ENCODE results near the gene PNPLA8. TPM values are rescaled to one million over a fixed set of nuclear protein-coding genes. Genes with fewer than 3 reads are reported as not detected.
"Not testable (repeated sequence)": the region's sequence is repeated elsewhere in the genome, so short reads cannot be mapped to it uniquely, and the experiment has no call there.

PNPLA8 gene
- total RNA-seq, 1 donor from 2014 or later, result 23.1 TPM

- Mint-ChIP-seq H3K27me3 (ENCODE audit: low read depth, unreplicated experiment) (no peaks in the 10 kb centered on the region), H3K4me1 (ENCODE audit: low read depth, unreplicated experiment) (no peaks in the 10 kb centered on the region), H3K36me3 (ENCODE audit: low read depth, unreplicated experiment) (no peaks in the 10 kb centered on the region), H3K9me3 (ENCODE audit: unreplicated experiment) (no peaks in the 10 kb centered on the region), H3K27ac (ENCODE audit: unreplicated experiment) (no peak overlapping the region), H3K4me3 (ENCODE audit: unreplicated experiment) (no peak overlapping the region)
- Histone ChIP-seq H3K27me3 (ENCODE audit: insufficient read depth, low read length) (no peaks in the 10 kb centered on the region), H3K79me2 (ENCODE audit: insufficient read depth, low read length) (no peaks in the 10 kb centered on the region), H3K27ac (ENCODE audit: low read depth, low read length) (no peak overlapping the region), H3K4me1 (ENCODE audit: insufficient read depth, low read length) (no peaks in the 10 kb centered on the region), H3K4me2 (ENCODE audit: low read length) (no peak overlapping the region), H3K9ac (ENCODE audit: low read length) (no peak overlapping the region), H2AFZ (ENCODE audit: low read depth, low read length) (no peak overlapping the region), H3K9me3 (ENCODE audit: insufficient read depth, low read depth, low read length) (no peaks in the 10 kb centered on the region), H4K20me1 (ENCODE audit: insufficient read depth, low read length) (no peaks in the 10 kb centered on the region), H3K4me3 (ENCODE audit: insufficient read depth, low read depth, low read length) (no peak overlapping the region), H3K36me3 (ENCODE audit: insufficient read depth, low read length) (no peaks in the 10 kb centered on the region)
- FAIRE-seq (no peak), DNase-seq (ENCODE audit: low read depth) (no peak)
- no peak for TF ChIP-seq EZH2 (IDR thresholded peaks at IDR 0.05; ENCODE audit: insufficient read depth, low read length)
- TF ChIP-seq, protein P1, sequence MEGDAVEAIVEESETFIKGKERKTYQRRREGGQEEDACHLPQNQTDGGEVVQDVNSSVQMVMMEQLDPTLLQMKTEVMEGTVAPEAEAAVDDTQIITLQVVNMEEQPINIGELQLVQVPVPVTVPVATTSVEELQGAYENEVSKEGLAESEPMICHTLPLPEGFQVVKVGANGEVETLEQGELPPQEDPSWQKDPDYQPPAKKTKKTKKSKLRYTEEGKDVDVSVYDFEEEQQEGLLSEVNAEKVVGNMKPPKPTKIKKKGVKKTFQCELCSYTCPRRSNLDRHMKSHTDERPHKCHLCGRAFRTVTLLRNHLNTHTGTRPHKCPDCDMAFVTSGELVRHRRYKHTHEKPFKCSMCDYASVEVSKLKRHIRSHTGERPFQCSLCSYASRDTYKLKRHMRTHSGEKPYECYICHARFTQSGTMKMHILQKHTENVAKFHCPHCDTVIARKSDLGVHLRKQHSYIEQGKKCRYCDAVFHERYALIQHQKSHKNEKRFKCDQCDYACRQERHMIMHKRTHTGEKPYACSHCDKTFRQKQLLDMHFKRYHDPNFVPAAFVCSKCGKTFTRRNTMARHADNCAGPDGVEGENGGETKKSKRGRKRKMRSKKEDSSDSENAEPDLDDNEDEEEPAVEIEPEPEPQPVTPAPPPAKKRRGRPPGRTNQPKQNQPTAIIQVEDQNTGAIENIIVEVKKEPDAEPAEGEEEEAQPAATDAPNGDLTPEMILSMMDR (IDR thresholded peaks at IDR 0.05; ENCODE audit: insufficient read depth, low read depth, low read length), result no peak
Observed at GRCh38 chr7:108468246-108468645, 57.7 kb downstream of the PNPLA8 start.

- no peaks in the 10 kb centered on the region for H3K4me1 Mint-ChIP-seq (ENCODE audit: low read depth, unreplicated experiment)
- Histone ChIP-seq H3K27ac (ENCODE audit: low read depth, low read length) (no peak overlapping the region), H3K9ac (ENCODE audit: low read length) (no peak overlapping the region), H3K4me2 (ENCODE audit: low read length) (no peak overlapping the region), H3K27me3 (ENCODE audit: insufficient read depth, low read length) (no peaks in the 10 kb centered on the region), H3K4me3 (ENCODE audit: insufficient read depth, low read depth, low read length) (no peak overlapping the region), H2AFZ (ENCODE audit: low read depth, low read length) (no peak overlapping the region), H3K36me3 (ENCODE audit: insufficient read depth, low read length) (no peaks in the 10 kb centered on the region), H3K9me3 (ENCODE audit: insufficient read depth, low read depth, low read length) (no peaks in the 10 kb centered on the region), H3K4me1 (ENCODE audit: insufficient read depth, low read length) (no peaks in the 10 kb centered on the region), H3K79me2 (ENCODE audit: insufficient read depth, low read length) (no peaks in the 10 kb centered on the region), H4K20me1 (ENCODE audit: insufficient read depth, low read length) (no peaks in the 10 kb centered on the region)
- no peak for TF ChIP-seq EZH2 (IDR thresholded peaks at IDR 0.05; ENCODE audit: insufficient read depth, low read length)
- TF ChIP-seq, protein P1 (IDR thresholded peaks at IDR 0.05; ENCODE audit: insufficient read depth, low read depth, low read length), result no peak
- DNase-seq (ENCODE audit: low read depth), result no peak
- no peak overlapping the region for H3K4me3 Mint-ChIP-seq (ENCODE audit: unreplicated experiment)
- no peak overlapping the region for H3K27ac Mint-ChIP-seq (ENCODE audit: unreplicated experiment)
- no peak for FAIRE-seq
- no peaks in the 10 kb centered on the region for H3K36me3 Mint-ChIP-seq (ENCODE audit: low read depth, unreplicated experiment)
- no peaks in the 10 kb centered on the region for H3K9me3 Mint-ChIP-seq (ENCODE audit: unreplicated experiment)
- no peaks in the 10 kb centered on the region for H3K27me3 Mint-ChIP-seq (ENCODE audit: low read depth, unreplicated experiment)
Observed at GRCh38 chr7:108467391-108467790, 58.5 kb downstream of the PNPLA8 start.

DNA sequence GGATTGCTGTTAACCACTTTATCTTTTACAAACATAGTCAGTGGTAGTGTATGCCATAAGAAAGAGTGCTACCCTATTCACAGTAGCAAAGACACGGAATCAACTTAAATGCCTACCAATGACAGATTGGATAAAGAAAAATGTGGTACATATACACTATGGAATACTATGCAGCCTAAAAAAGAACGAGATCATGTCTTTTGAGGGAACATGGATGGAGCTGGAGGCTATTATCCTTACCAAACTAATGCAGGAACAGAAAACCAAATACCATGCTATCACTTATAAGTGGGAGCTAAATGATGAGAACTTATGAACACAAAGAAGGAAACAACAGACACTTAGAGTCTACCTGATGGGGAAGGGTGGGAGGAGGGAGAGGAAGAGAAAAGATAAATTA, 59.6 kb downstream of the PNPLA8 start:
- H3K36me3 ChIP-seq (ENCODE audit: insufficient read depth, low read length); H3K27me3 Mint-ChIP-seq (ENCODE audit: low read depth, unreplicated experiment); H3K4me3 Mint-ChIP-seq (ENCODE audit: unreplicated experiment); H3K9me3 ChIP-seq (ENCODE audit: insufficient read depth, low read depth, low read length); H2AFZ ChIP-seq (ENCODE audit: low read depth, low read length); H3K4me2 ChIP-seq (ENCODE audit: low read length); H3K27me3 ChIP-seq (ENCODE audit: insufficient read depth, low read length); H3K27ac ChIP-seq (ENCODE audit: low read depth, low read length); H3K4me3 ChIP-seq (ENCODE audit: insufficient read depth, low read depth, low read length); H3K27ac Mint-ChIP-seq (ENCODE audit: unreplicated experiment); H3K4me1 Mint-ChIP-seq (ENCODE audit: low read depth, unreplicated experiment); H3K79me2 ChIP-seq (ENCODE audit: insufficient read depth, low read length); H4K20me1 ChIP-seq (ENCODE audit: insufficient read depth, low read length); DNase-seq (ENCODE audit: low read depth); H3K9ac ChIP-seq (ENCODE audit: low read length); H3K36me3 Mint-ChIP-seq (ENCODE audit: low read depth, unreplicated experiment); FAIRE-seq; H3K4me1 ChIP-seq (ENCODE audit: insufficient read depth, low read length); H3K9me3 Mint-ChIP-seq (ENCODE audit: unreplicated experiment): not testable (repeated sequence)
